Measurements from ENCODE around the gene FAM20B. TPM values are rescaled to one million over a fixed set of nuclear protein-coding genes. Genes with fewer than 3 reads are reported as not detected.
A peak's percentile ranks its signal among the peaks of the same experiment; 100 is the strongest.
"Not testable (repeated sequence)": the region's sequence is repeated elsewhere in the genome, so short reads cannot be mapped to it uniquely, and the experiment has no call there.

Gene FAM20B
- total and polyA plus RNA-seq, 10 donors: 5.8 to 38.0 (median 24.7) TPM

DNA sequence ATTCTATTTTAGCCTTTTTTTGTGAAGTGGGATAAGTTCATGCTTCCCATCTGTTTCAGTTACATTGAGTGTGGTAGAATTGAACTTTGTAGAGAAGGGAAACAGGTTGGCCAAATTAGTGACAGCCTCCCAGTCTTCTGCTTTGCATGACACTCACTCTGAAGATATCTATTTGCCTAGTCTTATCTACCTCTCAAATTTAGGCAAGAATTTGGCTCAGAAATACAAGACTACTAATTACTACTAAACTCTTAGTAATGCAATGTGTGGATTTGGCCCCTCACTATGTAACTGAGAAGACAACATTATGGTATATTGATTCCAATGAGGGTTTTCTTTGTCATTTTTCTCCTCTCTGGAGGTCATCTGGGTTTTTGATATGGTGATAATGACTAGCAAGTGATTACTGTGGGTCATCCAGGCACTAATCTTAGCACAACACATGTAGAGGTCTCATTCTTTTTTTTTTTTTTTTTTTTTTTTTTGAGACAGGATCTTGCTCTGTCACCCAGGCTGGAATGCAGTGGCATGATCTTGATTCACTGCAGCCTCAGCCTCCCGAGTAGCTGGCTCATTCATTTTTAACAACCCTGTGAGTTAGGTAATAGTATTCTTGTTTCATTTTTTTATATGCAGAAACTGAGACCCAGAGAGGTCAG is 6.3 kb downstream of the FAM20B start:
- DNase-seq: no peak
- H3K27me3 ChIP-seq (replicated peaks in 1 of 7): no peaks in the 10 kb centered on the region
- H3K36me3 ChIP-seq: no peaks in the 10 kb centered on the region
- no peak overlapping the region for H3K4me3 ChIP-seq
- 43 to 64% (median 52%) methylated on average over 1 of the region's 1 CpG for WGBS, 5 donors
- H3K9me3 ChIP-seq: no peaks in the 10 kb centered on the region
- TF ChIP-seq CTCF (IDR thresholded peaks at IDR 0.05 in 8 of 11, conservative IDR thresholded peaks at IDR 0.05 in 3 of 11): no peak
- no peak for TF ChIP-seq POLR2AphosphoS5 (IDR thresholded peaks at IDR 0.05)
- TF ChIP-seq POLR2A (IDR thresholded peaks at IDR 0.05): no peak
- H3K27ac ChIP-seq: peak overlapping the region in 3 of 8 donors; percentile 26 to 43 (median 38)
- peaks cover 31 to 100% (median 83%) of the 10 kb centered on the region in 6 donors for H3K4me1 ChIP-seq
- intact Hi-C loops (cut with DNase I; ENCODE audit: low total_unique reads): no loop called here

DNA sequence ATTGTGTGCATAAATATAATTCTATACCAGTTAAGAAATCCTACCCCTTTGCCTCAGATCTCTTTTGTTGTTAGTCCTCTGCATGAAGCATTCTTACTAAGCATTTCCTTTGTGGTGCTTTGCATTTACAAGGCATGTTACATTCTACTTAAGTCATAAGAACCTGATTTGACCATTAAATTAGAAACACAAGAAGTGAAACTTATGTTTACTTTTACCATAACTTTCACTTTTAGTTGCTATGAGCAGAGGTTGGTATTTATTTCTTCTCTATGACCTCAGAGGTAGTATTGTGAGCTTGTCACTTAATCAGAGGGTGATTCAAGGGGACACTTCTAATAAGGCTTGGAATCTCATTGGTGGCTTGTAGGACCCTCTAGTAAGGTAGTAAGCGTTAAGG is 9.0 kb downstream of the FAM20B start:
- DNase-seq: no peak
- Histone ChIP-seq H3K27ac (peak overlapping the region in 7 of 8 donors; percentile 11 to 68 (median 49)), H3K4me1 (peaks cover 33 to 99% (median 78%) of the 10 kb centered on the region in 6 donors), H3K9me3 (no peaks in the 10 kb centered on the region), H3K36me3 (no peaks in the 10 kb centered on the region), H3K4me3 (no peak overlapping the region), H3K27me3 (replicated peaks in 1 of 7) (no peaks in the 10 kb centered on the region)
- WGBS, 5 donors: 60 to 83% (median 75%) methylated on average over 1 of the region's 1 CpG
- intact Hi-C loops (cut with DNase I; ENCODE audit: low total_unique reads): no loop called here
- TF ChIP-seq CTCF (IDR thresholded peaks at IDR 0.05 in 8 of 11, conservative IDR thresholded peaks at IDR 0.05 in 3 of 11) (no peak), POLR2AphosphoS5 (IDR thresholded peaks at IDR 0.05) (no peak), POLR2A (IDR thresholded peaks at IDR 0.05) (peak in 1 of 3 donors; percentile 22)

DNA sequence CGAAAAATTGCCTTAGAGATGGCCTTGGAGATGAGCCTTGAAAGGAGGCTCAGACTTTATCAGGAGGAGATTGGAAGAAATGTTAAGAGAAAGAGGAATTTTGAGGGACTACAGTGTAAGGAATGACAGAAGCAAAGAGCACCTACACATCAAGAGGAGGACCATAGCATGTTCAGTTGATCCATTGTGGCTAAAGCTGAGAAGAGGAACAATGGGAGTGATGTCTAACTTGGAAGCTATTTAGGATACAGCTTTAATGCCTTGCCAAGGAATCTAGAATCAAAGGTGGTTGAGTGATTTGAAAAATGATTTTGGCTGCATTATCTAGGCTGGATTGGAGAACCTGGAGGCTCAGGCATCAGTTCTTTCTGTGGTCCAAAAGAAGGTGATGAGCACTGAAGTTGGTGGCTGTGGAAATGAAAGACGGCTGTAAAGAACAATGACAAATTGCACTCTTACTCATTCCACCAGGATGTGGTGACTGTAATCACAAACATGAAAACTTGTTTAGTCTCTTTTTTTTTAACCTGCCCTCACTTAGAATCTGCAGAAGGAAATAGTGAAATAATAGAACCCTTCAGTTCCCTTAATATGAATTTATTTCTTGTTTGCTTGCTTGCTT is 11.3 kb downstream of the FAM20B start:
- Histone ChIP-seq H3K27ac (no peak overlapping the region), H3K4me3 (no peak overlapping the region), H3K27me3 (replicated peaks in 1 of 7) (no peaks in the 10 kb centered on the region), H3K4me1 (peaks cover 24 to 83% (median 56%) of the 10 kb centered on the region in 6 donors), H3K9me3 (no peaks in the 10 kb centered on the region), H3K36me3 (no peaks in the 10 kb centered on the region)
- DNase-seq: no peak
- WGBS, 5 donors: 57 to 68% (median 61%) methylated on average over 2 of the region's 2 CpGs
- TF ChIP-seq POLR2AphosphoS5 (IDR thresholded peaks at IDR 0.05) (no peak), POLR2A (IDR thresholded peaks at IDR 0.05) (no peak), CTCF (IDR thresholded peaks at IDR 0.05 in 8 of 11, conservative IDR thresholded peaks at IDR 0.05 in 3 of 11) (no peak)
- intact Hi-C loops (cut with DNase I; ENCODE audit: low total_unique reads): no loop called here

GRCh38 chr1:179038528-179039281 is 13.0 kb downstream of the FAM20B start:
- H3K36me3 ChIP-seq: peaks cover 0 to 6% (median 0%) of the 10 kb centered on the region in 6 donors
- no peak for DNase-seq
- no peak overlapping the region for H3K4me3 ChIP-seq
- peaks cover 20 to 67% (median 44%) of the 10 kb centered on the region in 6 donors for H3K4me1 ChIP-seq
- no peaks in the 10 kb centered on the region for H3K27me3 ChIP-seq (replicated peaks in 1 of 7)
- no peaks in the 10 kb centered on the region for H3K9me3 ChIP-seq
- 33 to 53% (median 44%) methylated on average over 1 of the region's 1 CpG for WGBS, 5 donors
- no peak overlapping the region for H3K27ac ChIP-seq
- TF ChIP-seq CTCF (IDR thresholded peaks at IDR 0.05 in 8 of 11, conservative IDR thresholded peaks at IDR 0.05 in 3 of 11): no peak
- TF ChIP-seq POLR2A (IDR thresholded peaks at IDR 0.05): no peak
- no peak for TF ChIP-seq POLR2AphosphoS5 (IDR thresholded peaks at IDR 0.05)
- intact Hi-C loops (cut with DNase I; ENCODE audit: low total_unique reads): no loop called here

GRCh38 chr1:179039502-179040174 is 13.9 kb downstream of the FAM20B start:
- H3K27ac ChIP-seq; DNase-seq; H3K27me3 ChIP-seq (replicated peaks in 1 of 7); H3K4me3 ChIP-seq; H3K9me3 ChIP-seq; intact Hi-C loops (cut with DNase I; ENCODE audit: low total_unique reads): not testable (repeated sequence)
- WGBS, 5 donors: 77 to 86% (median 81%) methylated on average over 6 to 7 of the region's 9 CpGs
- peaks cover 0 to 15% (median 0%) of the 10 kb centered on the region in 6 donors for H3K36me3 ChIP-seq
- H3K4me1 ChIP-seq: peaks cover 11 to 57% (median 35%) of the 10 kb centered on the region in 6 donors

DNA sequence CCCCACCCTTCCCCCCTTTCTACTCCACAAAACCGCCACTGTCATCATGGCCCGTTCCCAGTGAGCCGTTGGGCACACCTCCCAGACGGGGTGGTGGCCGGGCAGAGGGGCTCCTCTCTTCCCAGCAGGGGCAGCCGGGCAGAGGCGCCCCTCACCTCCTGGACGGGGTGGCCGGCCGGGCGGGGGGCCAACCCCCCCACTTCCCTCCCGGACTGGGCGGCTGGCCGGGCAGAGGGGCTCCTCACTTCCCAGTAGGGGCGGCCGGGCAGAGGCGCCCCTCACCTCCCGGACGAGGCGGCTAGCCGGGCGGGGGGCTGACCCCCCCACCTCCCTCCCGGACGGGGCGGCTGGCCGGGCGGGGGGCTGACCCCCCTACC is 14.5 kb downstream of the FAM20B start:
- Histone ChIP-seq H3K36me3 (peaks cover 0 to 17% (median 0%) of the 10 kb centered on the region in 6 donors), H3K4me1 (peaks cover 11 to 52% (median 30%) of the 10 kb centered on the region in 6 donors)
- DNase-seq; H3K4me3 ChIP-seq; H3K27me3 ChIP-seq (replicated peaks in 1 of 7); intact Hi-C loops (cut with DNase I; ENCODE audit: low total_unique reads); H3K9me3 ChIP-seq; H3K27ac ChIP-seq: not testable (repeated sequence)
- WGBS, 5 donors: 76 to 93% (median 90%) methylated on average over 11 to 24 of the region's 27 CpGs

Data from spleen (tissue), 11 donors.